HCT116 (cell line): ENCODE data around the gene RMDN3. TPM values are rescaled to one million over a fixed set of nuclear protein-coding genes. Genes with fewer than 3 reads are reported as not detected.
A peak's percentile ranks its signal among the peaks of the same experiment; 100 is the strongest.

Source experiments
- ATAC-seq: fragments of 200-7000 bp; cut with Tn5 transposase; 2 replicates; pipeline ENCODE4 v1.9.1; 2020; ENCODE audit warnings: mild to moderate bottlenecking, moderate library complexity
- BruUV-seq: library from RNA; stranded (reverse); fragments of 400-500 nt; replicated peaks from 2 replicates; lab custom pipeline; 2021; lab: Mats Ljungman, UMichigan
- CTCF ChIA-PET: fragments of 300-600 bp; sonication (Branson Sonifier 250); formaldehyde crosslinking; loops from one replicate; lab custom pipeline; 2021; ENCODE audit warnings: antibody characterized with exemption; lab: Charles Lee
- POLR2A ChIA-PET: fragments of 300-600, 350-600 bp; sonication (Branson Sonifier 250); formaldehyde crosslinking; loops from one replicate; lab custom pipeline; 2021; ENCODE audit warnings: antibody characterized with exemption; lab: Charles Lee
- RAD21 ChIA-PET, 2 experiments: fragments of 300-600 bp; sonication (Branson Sonifier 250); formaldehyde crosslinking; loops; one replicate each; lab custom pipeline; 2023; ENCODE audit warnings: low total read pairs in 2 of 2; ENCODE audit not compliant: uncharacterized antibody in 2 of 2, unreplicated experiment in 2 of 2, low non-redundant PET in 1 of 2; lab: Charles Lee
- DNase-seq: peaks from one replicate; pipeline ENCODE4 v3.0.0-alpha.2; 2010; ENCODE audit warnings: low read depth, low spot score
- H2AFZ ChIP-seq: fragments of 200-600 bp; shearing (Covaris generic), sonication (generic); 2 replicates; pipeline ENCODE4 v1.6.1; 2017; ENCODE audit warnings: low read depth, mixed run types, mixed read lengths, antibody characterized with exemption, low read length; ENCODE audit not compliant: poor library complexity, severe bottlenecking
- H3K27ac ChIP-seq: 2 replicates; pipeline ENCODE4 v1.5.1; 2012; ENCODE audit warnings: low read depth, low read length
- H3K27me3 ChIP-seq: fragments of 200-600 bp; sonication (generic); 2 replicates; pipeline ENCODE4 v1.6.1; 2016; ENCODE audit warnings: mixed run types, low read length, mixed read lengths; ENCODE audit not compliant: insufficient read depth
- H3K36me3 ChIP-seq, 2 experiments: fragments of 200-500 bp in 1 of 2; fragments of 200-600 bp in 1 of 2; sonication (Bioruptor generic) in 1 of 2; sonication (generic) in 1 of 2; 2 replicates each; pipeline versions ENCODE4 v1.5.1 to v1.6.1; 2014 to 2016; ENCODE audit warnings: low read length in 2 of 2, inconsistent platforms in 1 of 2, mixed read lengths in 1 of 2, mixed run types in 1 of 2; ENCODE audit not compliant: insufficient read depth in 2 of 2, control insufficient read depth in 1 of 2
- H3K4me1 ChIP-seq, 2 experiments: fragments of 200-600 bp in 1 of 2; sonication (generic) in 1 of 2; 2 replicates each; pipeline versions ENCODE4 v1.5.1 to v1.6.1; 2012 to 2017; ENCODE audit warnings: low read length in 2 of 2, inconsistent platforms in 1 of 2, mild to moderate bottlenecking in 1 of 2, mixed read lengths in 1 of 2, mixed run types in 1 of 2, moderate library complexity in 1 of 2; ENCODE audit not compliant: insufficient read depth in 2 of 2, control insufficient read depth in 1 of 2
- H3K4me2 ChIP-seq: fragments of 200-600 bp; sonication (generic); 2 replicates; pipeline ENCODE4 v1.6.1; 2017; ENCODE audit warnings: mixed run types, low read length, mixed read lengths
- H3K4me3 ChIP-seq, 2 experiments: fragments of 200-600 bp in 1 of 2; sonication (generic) in 1 of 2; replicated peaks in 1 of 2; 2 replicates each; pipeline ENCODE4 v1.5.1; 2011 to 2016; ENCODE audit warnings: low read length in 2 of 2, control low read depth in 1 of 2, low read depth in 1 of 2, mild to moderate bottlenecking in 1 of 2, mixed read lengths in 1 of 2, mixed run types in 1 of 2
- H3K79me2 ChIP-seq: fragments of 200-600 bp; sonication (generic); 2 replicates; pipeline ENCODE4 v1.6.1; 2017; ENCODE audit warnings: mild to moderate bottlenecking, mixed run types, low read length, moderate library complexity, mixed read lengths; ENCODE audit not compliant: insufficient read depth
- H3K9ac ChIP-seq: fragments of 200-600 bp; sonication (generic); 2 replicates; pipeline ENCODE4 v1.6.1; 2016; ENCODE audit warnings: low read length, mixed read lengths
- H3K9me2 ChIP-seq: fragments of 200-600 bp; sonication (generic), shearing (Covaris generic); 2 replicates; pipeline ENCODE4 v1.6.1; 2017; ENCODE audit warnings: mixed run types, mild to moderate bottlenecking, moderate library complexity; ENCODE audit not compliant: insufficient read depth
- H3K9me3 ChIP-seq, 2 experiments: fragments of 200-500 bp in 1 of 2; fragments of 200-600 bp in 1 of 2; sonication (Bioruptor generic) in 1 of 2; sonication (generic) in 1 of 2; 2 replicates each; pipeline ENCODE4 v1.6.1; 2014 to 2017; ENCODE audit warnings: low read length in 2 of 2, mixed read lengths in 2 of 2, inconsistent platforms in 1 of 2, low read depth in 1 of 2, mild to moderate bottlenecking in 1 of 2, mixed run types in 1 of 2, moderate library complexity in 1 of 2; ENCODE audit not compliant: control insufficient read depth in 1 of 2, insufficient read depth in 1 of 2
- H4K20me1 ChIP-seq: fragments of 200-600 bp; sonication (generic), shearing (Covaris generic); 2 replicates; pipeline ENCODE4 v1.6.1; 2017; ENCODE audit warnings: mixed run types, mild to moderate bottlenecking, moderate library complexity; ENCODE audit not compliant: insufficient read depth
- CBX3 ChIP-seq: IDR thresholded peaks from 2 replicates; pipeline ENCODE4 v1.6.1; 2012; ENCODE audit warnings: low read depth
- CEBPB ChIP-seq: IDR thresholded peaks from 2 replicates; pipeline ENCODE4 v1.6.1; 2012; ENCODE audit warnings: low read depth
- CTCF ChIP-seq, 3 experiments: fragments of 200-600 bp in 1 of 3; sonication (generic) in 1 of 3; IDR thresholded peaks in 2 of 3; conservative IDR thresholded peaks in 1 of 3; 2 replicates each; pipeline ENCODE4 v1.5.1; 2012 to 2017; ENCODE audit warnings: low read depth in 2 of 3, low read length in 2 of 3, antibody characterized with exemption in 1 of 3, borderline replicate concordance in 1 of 3, control low read depth in 1 of 3, mild to moderate bottlenecking in 1 of 3, mixed read lengths in 1 of 3, mixed run types in 1 of 3, moderate library complexity in 1 of 3; ENCODE audit not compliant: insufficient read depth in 1 of 3
- EGR1 ChIP-seq: IDR thresholded peaks from 2 replicates; pipeline ENCODE4 v1.6.1; 2012; ENCODE audit warnings: low read depth
- ELF1 ChIP-seq: IDR thresholded peaks from 2 replicates; pipeline ENCODE4 v1.6.1; 2012; ENCODE audit warnings: low read depth, borderline replicate concordance
- EZH2 ChIP-seq: fragments of 200-600 bp; sonication (generic); IDR thresholded peaks from 2 replicates; pipeline ENCODE4 v1.6.1; 2017; ENCODE audit warnings: antibody characterized with exemption, mixed run types
- EZH2phosphoT487 ChIP-seq: fragments of 200-600 bp; IDR thresholded peaks from 2 replicates; pipeline ENCODE4 v1.6.1; 2018; ENCODE audit warnings: antibody characterized with exemption, borderline replicate concordance
- POLR2A ChIP-seq: IDR thresholded peaks from 2 replicates; pipeline ENCODE4 v1.7.0; 2011; ENCODE audit warnings: borderline replicate concordance; ENCODE audit not compliant: insufficient read depth, insufficient read length; ENCODE audit errors: extremely low read depth
- POLR2AphosphoS5 ChIP-seq: IDR thresholded peaks from 2 replicates; pipeline ENCODE4 v1.6.1; 2011; ENCODE audit warnings: mild to moderate bottlenecking, low read depth, low read length, moderate library complexity
- RAD21 ChIP-seq: IDR thresholded peaks from 2 replicates; pipeline ENCODE4 v1.6.1; 2012; ENCODE audit warnings: low read depth, mild to moderate bottlenecking
- REST ChIP-seq: IDR thresholded peaks from 2 replicates; pipeline ENCODE4 v1.6.1; 2012; ENCODE audit warnings: low read depth
- SIN3A ChIP-seq: IDR thresholded peaks from 2 replicates; pipeline ENCODE4 v1.6.1; 2012; ENCODE audit warnings: low read depth
- TCF7L2 ChIP-seq: IDR thresholded peaks from 2 replicates; pipeline ENCODE4 v1.7.0; 2011; ENCODE audit warnings: borderline replicate concordance, inconsistent platforms; ENCODE audit not compliant: insufficient read depth, insufficient read length; ENCODE audit errors: extremely low read depth
- YY1 ChIP-seq: IDR thresholded peaks from 2 replicates; pipeline ENCODE4 v1.6.1; 2011; ENCODE audit warnings: low read length, low read depth, moderate library complexity, mild to moderate bottlenecking; ENCODE audit not compliant: insufficient replicate concordance; ENCODE audit errors: extremely low read depth
- ZFX ChIP-seq: fragments of 450-650 bp; IDR thresholded peaks from 2 replicates; pipeline ENCODE4 v1.6.1; 2017
- intact Hi-C: fragments of 100-400 bp; cut with micrococcal nuclease; formaldehyde crosslinking; loops from 2 replicates; pipeline ENCODE4 v1.10.0; 2022
- total RNA-seq: library from RNA; stranded (reverse); gene quantifications from one replicate; pipeline ENCODE4 v1.2.1, GENCODE V29; 2021; ENCODE audit not compliant: unreplicated experiment
- TF ChIP-seq, protein P1 (sequence below): IDR thresholded peaks from 2 replicates; pipeline ENCODE4 v1.6.1; 2012
- TF ChIP-seq, protein P2 (sequence below): IDR thresholded peaks from 2 replicates; pipeline ENCODE4 v1.6.1; 2012
- TF ChIP-seq, protein P3 (sequence below): IDR thresholded peaks from 2 replicates; pipeline ENCODE4 v1.6.1; 2011; ENCODE audit warnings: mild to moderate bottlenecking, low read length, moderate library complexity; ENCODE audit not compliant: insufficient replicate concordance; ENCODE audit errors: extremely low read depth

Gene RMDN3
- total RNA-seq, 1 experiment from 2014 or later: 21.5 TPM

GRCh38 chr15:40693904-40694687 is 61.0 kb downstream of the RMDN3 start:
- BruUV-seq: TSS peak; percentile 77
- Histone ChIP-seq H3K9me3 (no peaks in the 10 kb centered on the region), H3K9ac (peak overlapping the region; percentile 95), H4K20me1 (no peaks in the 10 kb centered on the region), H3K36me3 (peaks cover 0 to 4% of the 10 kb centered on the region in 2 experiments; a peak in 2 of 4 replicates), H3K9me2 (no peaks in the 10 kb centered on the region), H2AFZ (no peak overlapping the region), H3K79me2 (peaks cover 42% of the 10 kb centered on the region), H3K4me3 (peak overlapping the region; percentile 82 to 92), H3K4me2 (peak overlapping the region; percentile 97), H3K27ac (peak overlapping the region; percentile 95), H3K4me1 (peaks cover 11 to 28% of the 10 kb centered on the region in 2 experiments; a peak in 3 of 4 replicates), H3K27me3 (no peaks in the 10 kb centered on the region)
- RAD21 ChIA-PET: interaction anchor here in 1 of 2 experiments (1.1 kb wide), 1 partner anchor 129 kb away, joined by 3 read pairs; the partner anchor contains the start of gene CCDC32
- CTCF ChIA-PET: interaction anchor here (1.0 to 1.4 kb wide), 4 partner anchors 15 to 212 kb away, joined by 3 to 12 read pairs (median 5); partner anchors contain the start of gene VPS18
- intact Hi-C loops: no loop called here
- POLR2A ChIA-PET: interaction anchor here (0.6 to 2.0 kb wide), 12 partner anchors 9 to 259 kb away, joined by 3 to 6 read pairs (median 4); partner anchors contain the start of genes C15orf62, CCDC32, CHAC1 and RPUSD2
- ATAC-seq: no peak
- no peak for DNase-seq
- TF ChIP-seq ZFX (no peak), EZH2 (no peak), POLR2A (no peak), CTCF (IDR thresholded peaks at IDR 0.05 in 2 of 3, conservative IDR thresholded peaks at IDR 0.05 in 1 of 3; ENCODE audit: borderline replicate concordance in 1 of 3, insufficient read depth in 1 of 3, low read depth in 2 of 3, low read length in 2 of 3) (no peak), REST (no peak), YY1 (no peak), SIN3A (no peak), ELF1 (no peak), RAD21 (no peak), EZH2phosphoT487 (no peak), EGR1 (no peak), CEBPB (no peak), TCF7L2 (no peak), POLR2AphosphoS5 (no peak), CBX3 (no peak)
- TF ChIP-seq, protein P1, sequence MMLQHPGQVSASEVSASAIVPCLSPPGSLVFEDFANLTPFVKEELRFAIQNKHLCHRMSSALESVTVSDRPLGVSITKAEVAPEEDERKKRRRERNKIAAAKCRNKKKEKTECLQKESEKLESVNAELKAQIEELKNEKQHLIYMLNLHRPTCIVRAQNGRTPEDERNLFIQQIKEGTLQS: no peak
- TF ChIP-seq, protein P2, sequence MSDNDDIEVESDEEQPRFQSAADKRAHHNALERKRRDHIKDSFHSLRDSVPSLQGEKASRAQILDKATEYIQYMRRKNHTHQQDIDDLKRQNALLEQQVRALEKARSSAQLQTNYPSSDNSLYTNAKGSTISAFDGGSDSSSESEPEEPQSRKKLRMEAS: no peak
- TF ChIP-seq, protein P3, sequence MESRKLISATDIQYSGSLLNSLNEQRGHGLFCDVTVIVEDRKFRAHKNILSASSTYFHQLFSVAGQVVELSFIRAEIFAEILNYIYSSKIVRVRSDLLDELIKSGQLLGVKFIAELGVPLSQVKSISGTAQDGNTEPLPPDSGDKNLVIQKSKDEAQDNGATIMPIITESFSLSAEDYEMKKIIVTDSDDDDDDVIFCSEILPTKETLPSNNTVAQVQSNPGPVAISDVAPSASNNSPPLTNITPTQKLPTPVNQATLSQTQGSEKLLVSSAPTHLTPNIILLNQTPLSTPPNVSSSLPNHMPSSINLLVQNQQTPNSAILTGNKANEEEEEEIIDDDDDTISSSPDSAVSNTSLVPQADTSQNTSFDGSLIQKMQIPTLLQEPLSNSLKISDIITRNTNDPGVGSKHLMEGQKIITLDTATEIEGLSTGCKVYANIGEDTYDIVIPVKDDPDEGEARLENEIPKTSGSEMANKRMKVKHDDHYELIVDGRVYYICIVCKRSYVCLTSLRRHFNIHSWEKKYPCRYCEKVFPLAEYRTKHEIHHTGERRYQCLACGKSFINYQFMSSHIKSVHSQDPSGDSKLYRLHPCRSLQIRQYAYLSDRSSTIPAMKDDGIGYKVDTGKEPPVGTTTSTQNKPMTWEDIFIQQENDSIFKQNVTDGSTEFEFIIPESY: no peak
